HG02973 (cell line): Measurements from ENCODE around the gene COL6A3.

Experiments used
- ATAC-seq: cut with Tn5 transposase; IDR thresholded peaks from one replicate; pipeline ENCODE4 v1.9.1; 2021; ENCODE audit warnings: moderate library complexity; ENCODE audit not compliant: unreplicated experiment

The COL6A3 gene

DNA sequence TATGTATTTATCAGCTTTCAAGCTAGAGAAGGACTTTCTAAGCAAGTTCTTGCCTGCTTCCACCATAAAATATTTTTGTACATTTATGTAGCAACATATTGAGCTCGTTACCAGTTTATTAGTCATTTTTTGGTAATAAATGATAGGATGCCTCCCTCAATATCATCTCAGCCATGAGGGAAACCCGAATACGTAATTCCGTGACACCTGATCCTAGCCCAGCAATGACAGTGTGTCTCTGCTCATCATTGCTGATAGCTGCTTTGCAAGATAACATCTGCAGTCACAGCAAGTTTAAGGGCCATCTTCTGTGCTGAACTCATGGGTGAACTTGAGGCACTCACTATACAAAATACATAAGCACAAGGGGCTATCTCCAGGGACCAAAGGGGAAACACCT, 62.2 kb downstream of the COL6A3 start:
- no peak for ATAC-seq

DNA sequence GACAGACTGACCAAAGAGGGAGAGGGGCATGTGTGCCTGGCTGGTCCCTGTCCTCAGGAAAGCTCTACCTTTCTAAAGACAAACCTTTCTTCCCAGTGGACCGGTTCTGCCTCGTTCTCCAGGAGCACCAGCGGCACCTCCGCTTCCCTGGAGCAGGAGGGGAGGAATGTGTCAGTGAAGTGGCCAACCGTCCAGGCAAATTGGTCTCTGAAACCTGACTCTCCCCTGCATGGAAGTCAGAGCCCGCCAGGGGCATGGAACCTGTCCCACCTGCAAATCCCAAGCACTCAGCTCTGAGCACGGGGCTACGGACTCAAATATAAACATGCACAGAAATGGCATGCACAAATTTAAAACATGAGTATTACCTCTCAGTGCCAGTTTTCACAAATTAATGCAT, 62.9 kb downstream of the COL6A3 start:
- ATAC-seq = no peak

GRCh38 chr2:237350597-237350996, 63.4 kb downstream of the COL6A3 start:
- no peak for ATAC-seq

DNA sequence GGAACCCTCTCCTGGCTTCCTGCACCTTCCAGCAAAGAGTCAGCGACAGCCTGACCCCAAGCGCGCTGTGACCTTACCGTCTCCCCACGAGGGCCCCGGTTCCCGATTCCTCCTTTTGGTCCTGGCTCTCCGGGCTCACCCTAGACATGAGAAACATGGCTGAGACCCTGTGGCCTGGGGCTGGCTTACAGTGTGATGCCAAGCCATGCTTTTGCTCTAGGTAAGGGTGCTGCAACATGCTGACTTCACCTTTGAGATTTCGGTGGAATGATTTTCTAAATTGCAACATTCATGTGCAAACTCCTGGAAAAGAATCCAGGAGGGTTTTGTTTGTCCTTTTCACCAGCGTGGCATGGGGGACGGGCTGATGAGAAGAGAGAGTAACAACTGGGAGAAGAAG, 63.9 kb downstream of the COL6A3 start:
- ATAC-seq = no peak

DNA sequence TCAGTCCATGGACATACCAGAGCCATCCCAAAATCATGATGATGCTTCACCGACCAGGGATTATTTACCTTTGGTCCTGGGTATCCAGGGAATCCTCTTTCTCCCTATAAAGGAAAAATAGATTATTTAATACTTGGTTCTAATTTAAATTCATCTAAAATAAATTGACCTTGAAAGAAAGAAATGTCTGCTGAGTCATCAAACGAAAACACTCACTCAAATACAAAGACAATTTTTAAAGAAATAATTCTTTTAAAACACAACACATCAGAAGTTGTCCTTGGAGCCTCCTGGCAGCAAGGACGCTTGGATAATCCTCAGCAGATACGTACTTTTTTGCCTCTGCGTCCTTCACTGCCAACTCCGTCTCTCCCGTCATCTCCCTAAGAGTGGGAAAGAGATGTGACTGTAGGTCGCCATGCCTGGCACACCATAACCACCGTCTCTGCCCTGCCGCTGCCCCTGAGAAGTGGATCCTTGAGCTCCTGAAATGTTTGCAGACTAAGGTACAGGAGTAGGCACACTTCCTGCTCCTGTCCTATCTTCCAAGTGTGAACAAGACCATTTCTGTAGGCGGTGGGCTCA, 65.6 kb downstream of the COL6A3 start:
- ATAC-seq = no peak

DNA sequence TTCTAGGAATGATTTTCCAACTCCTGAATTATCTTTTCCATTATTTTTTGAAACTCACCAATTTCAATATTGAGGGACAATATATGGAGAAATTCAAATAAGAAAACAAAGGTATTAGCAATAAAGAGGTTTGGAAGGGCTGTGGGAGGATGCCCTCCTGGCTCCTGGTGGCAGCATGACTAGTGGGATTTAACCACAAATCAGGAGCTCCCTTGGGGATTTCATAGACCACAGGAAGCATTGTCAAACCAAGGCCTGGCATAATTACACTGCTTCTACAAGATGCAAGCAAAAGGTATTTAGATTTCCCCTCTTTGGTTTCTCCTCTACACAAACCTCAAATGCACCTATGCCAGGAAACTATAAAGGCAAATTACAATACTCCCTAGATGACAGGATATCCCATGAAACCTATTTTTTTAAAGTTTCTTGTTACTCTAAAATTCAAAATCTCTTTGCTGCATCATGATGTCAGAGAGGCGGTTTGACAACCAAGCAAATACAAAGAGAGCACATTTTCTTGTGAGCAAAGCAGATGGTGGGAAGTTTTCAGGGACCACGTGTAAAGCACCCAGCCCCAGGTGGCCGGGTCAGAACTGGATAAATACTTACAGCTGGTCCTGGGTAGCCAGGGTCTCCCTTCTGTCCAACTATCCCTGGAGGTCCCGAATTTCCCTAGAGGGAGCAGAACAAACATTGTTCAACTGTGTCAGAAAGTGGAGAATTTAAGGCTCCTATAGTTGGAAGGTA, 67.9 kb downstream of the COL6A3 start:
- no peak for ATAC-seq

DNA sequence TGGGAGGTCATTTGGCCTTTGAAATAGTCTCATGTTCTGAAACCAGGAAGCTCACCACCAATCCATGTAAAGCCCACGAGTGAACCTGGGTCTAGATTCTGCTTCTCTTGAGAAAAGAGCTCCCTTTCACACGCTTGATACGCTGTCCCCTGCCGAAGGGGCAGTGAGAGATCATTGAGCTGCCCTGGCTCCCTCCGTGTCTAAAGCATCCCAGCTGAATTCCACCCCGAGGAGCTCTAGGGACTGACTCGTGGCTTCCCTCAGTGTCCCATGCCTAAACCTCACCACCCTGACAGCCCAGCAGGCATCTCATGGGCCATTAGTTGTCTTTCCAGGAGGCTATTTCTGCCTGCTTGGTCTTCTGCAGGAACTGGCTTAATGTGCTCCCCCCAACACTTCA, 68.6 kb downstream of the COL6A3 start:
- ATAC-seq = no peak

GRCh38 chr2:237344942-237345341, 69.0 kb downstream of the COL6A3 start:
- no peak for ATAC-seq

DNA sequence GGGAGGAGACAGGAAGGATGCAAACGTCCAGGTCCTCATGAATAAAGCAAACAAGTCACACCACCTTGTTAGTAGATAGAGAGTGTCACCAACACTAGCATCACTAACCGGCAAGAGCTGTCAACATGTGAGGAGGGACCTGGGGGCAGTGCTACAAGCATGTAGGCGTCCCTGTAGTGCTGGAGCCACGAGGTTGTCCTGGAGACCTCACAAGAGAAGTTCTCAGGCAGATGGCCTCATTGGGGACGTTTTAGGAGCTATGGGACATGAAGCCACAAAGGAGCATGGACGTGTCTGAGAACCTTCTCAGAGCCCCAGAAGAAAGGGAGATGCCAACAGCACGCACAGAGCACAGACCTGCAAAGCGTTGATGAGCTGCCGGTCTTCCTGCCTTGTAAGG, 70.0 kb downstream of the COL6A3 start:
- ATAC-seq = no peak

DNA sequence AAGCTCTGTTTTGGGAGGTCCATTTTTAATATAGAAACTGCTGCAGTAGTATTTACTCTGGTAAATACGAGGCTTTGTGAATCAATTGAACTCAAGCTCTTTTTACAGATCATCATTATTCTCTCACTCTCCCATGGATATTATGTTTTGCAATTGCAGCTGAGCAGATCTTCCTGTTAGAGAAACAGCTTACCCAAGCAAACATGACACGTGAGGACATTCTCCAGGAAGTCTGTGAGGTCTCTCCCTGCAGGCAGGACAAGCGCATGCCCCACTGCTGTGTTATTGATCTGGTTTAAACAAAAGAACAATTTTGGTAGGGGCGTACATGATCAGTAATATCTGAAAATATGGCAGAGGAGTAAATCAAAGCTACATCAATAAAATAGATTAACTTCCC, 72.1 kb downstream of the COL6A3 start:
- ATAC-seq = no peak

DNA sequence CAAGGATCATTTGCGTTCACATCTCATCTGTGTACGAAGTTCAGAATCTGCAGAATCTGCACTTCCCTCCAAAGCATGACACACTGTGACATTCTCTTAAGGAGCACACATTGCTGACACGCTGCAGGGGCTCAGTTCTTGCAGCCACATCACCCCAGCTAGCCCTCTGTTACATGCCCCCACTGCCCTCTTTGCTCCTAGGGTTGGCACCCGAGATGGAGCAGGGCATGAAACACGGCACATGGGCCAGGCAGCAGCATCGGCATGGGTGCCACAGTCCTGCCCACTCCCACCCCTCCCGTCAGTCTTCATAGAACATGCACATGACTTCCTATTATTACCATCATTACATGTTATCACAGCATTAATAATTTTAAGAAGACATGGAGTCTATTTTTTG, 76.4 kb downstream of the COL6A3 start:
- ATAC-seq = no peak

DNA sequence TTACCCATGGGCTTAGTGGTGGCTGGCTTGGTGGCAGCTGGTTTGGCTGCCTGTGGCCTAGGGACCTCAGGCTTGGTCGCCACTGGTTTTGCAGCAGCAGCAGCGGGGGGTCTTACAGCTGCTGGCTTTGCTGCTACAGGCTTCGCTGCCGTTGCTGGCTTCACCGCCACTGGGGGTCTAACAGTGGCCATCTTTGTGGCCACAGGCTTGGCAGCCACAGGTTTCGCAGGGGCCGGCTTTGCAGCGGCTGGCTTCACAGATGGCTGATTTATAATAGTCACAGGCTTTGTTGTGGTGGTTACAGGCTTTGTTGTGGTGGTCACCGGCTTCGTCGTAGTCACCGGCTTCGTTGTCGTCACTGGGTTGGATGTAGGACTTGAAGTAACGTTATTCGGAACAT, 77.8 kb downstream of the COL6A3 start:
- no peak for ATAC-seq

DNA sequence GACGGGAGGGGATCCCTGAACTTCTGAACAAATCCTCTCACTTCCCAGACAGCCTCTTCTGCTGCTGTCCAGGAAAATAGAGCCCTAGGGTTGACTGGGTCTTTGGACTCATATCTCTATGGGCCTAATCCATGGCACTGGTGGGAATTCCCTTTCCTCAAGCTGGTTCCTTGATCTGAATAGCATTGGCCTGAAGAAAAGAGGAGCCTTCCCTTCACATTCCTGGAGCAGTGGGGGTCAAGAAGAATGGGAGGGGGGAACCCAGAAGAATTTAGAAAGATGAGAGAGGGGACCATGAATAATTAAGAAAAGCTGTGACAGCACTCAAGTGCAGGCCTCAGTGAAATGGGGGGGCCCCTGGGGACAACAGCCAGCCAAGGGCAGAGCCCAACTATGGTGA, 80.2 kb downstream of the COL6A3 start:
- no peak for ATAC-seq

GRCh38 chr2:237330541-237330940, 83.4 kb downstream of the COL6A3 start:
- no peak for ATAC-seq

- no peak for ATAC-seq
Measured at GRCh38 chr2:237327175-237327950, 86.6 kb downstream of the COL6A3 start.

DNA sequence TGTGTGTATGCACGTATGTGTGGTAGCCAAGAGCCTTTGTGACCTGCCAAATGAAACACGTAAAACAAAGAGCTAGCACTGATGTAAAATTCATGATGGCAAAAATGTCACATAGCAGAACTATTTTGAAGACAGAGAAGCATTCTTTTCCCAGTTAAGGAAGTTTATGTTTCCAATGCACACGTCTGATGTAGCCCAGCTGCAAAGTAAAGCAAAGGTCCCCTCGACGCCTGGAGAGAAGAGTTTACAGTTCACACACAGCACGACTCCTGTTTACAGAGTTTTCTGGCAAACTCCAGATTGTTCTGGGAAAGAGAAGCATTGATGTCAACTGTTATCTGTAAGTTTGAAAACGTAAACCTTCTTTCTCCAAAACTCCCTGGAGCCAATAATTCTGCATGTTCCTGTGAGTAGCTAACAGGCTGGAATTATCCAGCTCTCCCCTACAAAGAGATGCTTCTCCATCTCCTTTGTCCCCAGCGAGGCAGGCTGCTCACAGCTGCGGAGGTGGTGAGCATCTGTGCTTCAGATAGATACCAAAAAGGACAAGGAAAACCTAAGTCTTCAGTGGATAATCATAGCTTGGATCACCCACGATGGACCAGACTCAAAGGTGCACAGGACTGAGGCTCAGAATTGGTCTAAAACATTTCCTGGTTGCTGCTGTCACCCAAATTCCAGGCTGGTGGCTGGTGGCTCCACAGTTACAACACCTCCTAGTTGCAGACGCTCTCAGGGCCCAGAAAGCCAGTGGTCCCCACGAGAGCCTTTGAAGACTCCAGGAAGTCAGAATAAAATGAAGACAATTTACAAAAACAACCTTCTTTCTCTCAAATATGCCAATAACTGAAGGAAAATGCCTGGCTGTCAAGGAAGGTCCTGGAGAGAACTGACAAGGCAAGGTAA, 87.4 kb downstream of the COL6A3 start:
- no peak for ATAC-seq

DNA sequence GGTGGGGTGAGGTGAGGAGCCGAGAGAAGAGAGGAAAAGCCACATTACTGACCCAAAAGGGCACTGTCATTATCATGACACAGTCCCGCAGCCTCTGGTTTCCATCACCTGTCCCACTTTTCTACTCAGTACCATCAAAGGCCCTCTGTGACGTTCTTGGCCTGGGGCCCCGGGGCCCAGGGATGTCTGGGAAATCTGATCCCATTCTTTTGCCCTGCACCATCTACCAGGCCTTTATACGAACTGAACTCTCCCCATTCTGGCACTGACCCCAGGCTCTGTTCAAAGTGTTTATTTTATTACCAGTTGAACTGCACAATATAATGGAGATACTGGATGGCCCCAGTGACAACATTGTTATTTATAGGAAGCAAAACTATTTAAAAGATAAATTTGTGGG, 89.1 kb downstream of the COL6A3 start:
- ATAC-seq = no peak

DNA sequence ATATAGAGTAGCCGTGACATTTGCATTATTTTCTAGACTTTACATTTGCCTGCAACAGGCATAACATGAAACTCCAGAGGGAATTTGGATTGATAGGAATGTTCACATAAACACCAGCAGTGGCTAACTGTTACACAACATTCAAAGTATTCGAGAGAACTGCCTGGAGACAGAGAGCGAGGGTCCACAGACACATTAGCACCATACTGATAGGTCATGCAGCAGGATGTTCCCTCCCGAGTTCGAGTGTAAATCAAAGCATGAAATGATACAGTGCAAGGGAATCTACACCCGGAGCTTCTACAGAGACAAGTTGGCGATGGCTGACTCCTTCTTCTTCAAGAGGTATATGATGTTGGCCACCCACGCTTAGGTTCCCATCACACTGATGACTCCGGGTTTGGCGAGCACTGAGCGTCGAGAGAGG, 89.5 kb downstream of the COL6A3 start:
- ATAC-seq = no peak

GRCh38 chr2:237323656-237324055, 90.3 kb downstream of the COL6A3 start:
- no peak for ATAC-seq

DNA sequence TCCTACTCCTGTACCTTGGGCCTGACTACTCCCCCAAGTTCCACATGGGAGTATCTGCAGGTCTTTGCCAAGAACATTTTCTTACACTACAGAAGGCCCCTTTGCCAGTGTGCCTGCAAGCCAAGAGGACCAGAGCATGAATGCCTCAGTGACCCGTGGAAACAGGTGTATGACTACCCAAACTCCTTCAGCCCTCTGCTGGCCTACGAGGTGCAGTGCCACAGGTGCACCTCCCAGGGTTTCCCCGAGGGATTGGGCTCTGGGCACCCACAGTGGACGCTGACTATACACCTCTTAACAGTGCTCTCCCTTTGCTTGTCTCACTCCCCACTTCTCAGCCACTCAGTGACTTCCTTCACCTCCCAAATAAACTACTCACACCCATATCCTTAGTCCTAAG, 91.4 kb downstream of the COL6A3 start:
- ATAC-seq = no peak

GRCh38 chr2:237321746-237322145, 92.2 kb downstream of the COL6A3 start:
- no peak for ATAC-seq
